ENCODE results near the gene ZXDB. TPM values are rescaled to one million over a fixed set of nuclear protein-coding genes. Genes with fewer than 3 reads are reported as not detected.
"Not testable (repeated sequence)": the region's sequence is repeated elsewhere in the genome, so short reads cannot be mapped to it uniquely, and the experiment has no call there.

ZXDB gene
- total RNA-seq (8.4 and 8.7 TPM in 2 replicates), polyA plus RNA-seq (5.7 and 6.3 TPM in 2 replicates), polyA minus RNA-seq (17.4 and 23.0 TPM in 2 replicates), Bru-seq, nascent RNA (percentile 87 among the genes with signal in this experiment), BruChase-seq, experiment 1, labeled RNA remaining after a 6-hour chase (percentile 87 among the genes with signal in this experiment), BruChase-seq, experiment 2, labeled RNA remaining after a 2-hour chase (percentile 96 among the genes with signal in this experiment)
- 5.0 and 5.1 TPM in 2 replicates for polyA plus RNA-seq (2011; cell fraction: cytosol; rRNA removed)
- polyA plus RNA-seq (2011; cell fraction: nucleus; rRNA removed) = 4.8 and 6.5 TPM in 2 replicates
- polyA plus RNA-seq (2012) = 9.0 and 9.4 TPM in 2 replicates
- polyA minus RNA-seq (2011; cell fraction: cytosol; rRNA and poly(A)+ RNA removed) = 68.6 TPM
- 18.8 and 24.6 TPM in 2 replicates for polyA minus RNA-seq (2011; cell fraction: nucleus; rRNA and poly(A)+ RNA removed)
- long read RNA-seq, full-length matches to known transcripts = 10 of 10 reads
- long read RNA-seq, partial matches to known transcripts = 0 of 10 reads
- long read RNA-seq, other reads (novel, unspliced or antisense) = 0 of 10 reads

DNA sequence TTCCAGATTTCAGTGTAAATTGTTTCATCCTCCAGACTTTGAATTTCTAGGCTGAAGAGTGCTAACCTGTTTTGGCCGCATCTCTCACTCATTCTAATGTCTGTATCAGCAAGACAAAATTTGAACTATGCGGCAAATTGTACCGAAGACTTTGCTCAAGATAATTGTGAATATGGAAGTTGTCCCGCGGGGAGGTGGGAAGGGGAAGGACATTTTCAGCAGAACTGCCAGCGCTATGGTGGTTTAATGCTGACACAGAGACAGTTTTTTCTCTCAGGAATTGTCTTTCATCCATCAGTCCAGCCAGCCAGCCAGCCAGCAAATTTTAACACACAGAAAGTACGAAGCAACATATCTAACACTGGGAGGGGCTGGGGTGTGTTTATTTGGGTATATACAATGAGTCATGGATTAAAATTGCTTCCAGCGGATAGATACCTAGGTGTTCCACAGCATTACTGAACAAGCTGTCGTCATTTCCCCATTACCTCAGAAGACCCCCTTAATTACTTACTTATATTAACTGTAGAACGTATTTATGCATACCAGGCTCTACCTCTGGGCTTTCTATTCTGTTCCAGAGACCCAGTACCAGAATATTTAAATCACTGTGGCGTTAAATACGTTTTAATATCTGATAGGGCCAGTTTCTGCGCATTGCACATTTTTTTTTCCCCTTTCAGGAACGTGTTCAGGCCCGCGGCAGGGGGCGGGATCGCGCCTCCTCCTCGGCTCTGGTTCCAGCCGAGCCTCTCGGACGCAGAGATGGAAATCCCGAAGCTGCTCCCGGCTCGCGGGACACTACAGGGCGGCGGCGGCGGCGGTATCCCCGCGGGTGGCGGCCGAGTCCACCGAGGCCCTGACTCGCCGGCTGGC is at the start of gene ZXDB:
Gene ZXDB, plus strand, starts transcription at position 728 of the 876 bp plus-strand sequence. Its CDS starts 38 bp downstream, at position 766.
- H3K4me1 ChIP-seq (ENCODE audit: control insufficient read depth, extremely low read depth, insufficient read depth, low read length) = peaks cover 18% of the 10 kb centered on the region
- BruUV-seq (replicated peaks) = TSS peak; percentile 47
- H3K27ac ChIP-seq (ENCODE audit: insufficient read depth, low read depth, low read length) = peak within 1 kb of the TSS; percentile 55
- CTCF ChIA-PET; dilution Hi-C loops (cut with MboI; ENCODE audit: extremely low pct_ligation_motif_present, low sequenced_read_pairs); POLR2A ChIA-PET; H3K9me3 ChIP-seq (replicated peaks; ENCODE audit: control insufficient read depth, insufficient read depth, low read length); H3K36me3 ChIP-seq (ENCODE audit: control insufficient read depth in 2 of 2, extremely low read depth in 1 of 2, insufficient read depth in 2 of 2, low read length in 2 of 2); H3K9me1 ChIP-seq (replicated peaks; ENCODE audit: control insufficient read depth, extremely low read depth, insufficient read depth, low read length); H4K20me1 ChIP-seq (replicated peaks; ENCODE audit: control insufficient read depth, extremely low read depth, insufficient read depth, low read length); H3K27me3 ChIP-seq (ENCODE audit: control insufficient read depth in 2 of 2, insufficient read depth in 2 of 2, low read length in 2 of 2): not testable (repeated sequence)
- H3K9ac ChIP-seq (replicated peaks; ENCODE audit: extremely low read depth, insufficient read depth, low read length) = peak within 1 kb of the TSS; percentile 71
- DNase-seq (ENCODE audit: low read depth, low spot score) (peak; percentile 42), FAIRE-seq (peak; percentile 99)
- peak within 1 kb of the TSS; percentile 35 to 62 (median 53) for H3K4me3 ChIP-seq (replicated peaks in 1 of 3; ENCODE audit: insufficient read depth in 1 of 3, low read depth in 1 of 3, low read length in 3 of 3)
- peak within 1 kb of the TSS; percentile 48 for H2AFZ ChIP-seq (ENCODE audit: low read depth, low read length)
- H3K4me2 ChIP-seq (ENCODE audit: insufficient read depth, low read length) = peak within 1 kb of the TSS; percentile 67
- peaks cover 25% of the 10 kb centered on the region for H3K79me2 ChIP-seq (ENCODE audit: control insufficient read depth, insufficient read depth, low read length)
- intact Hi-C loops (cut with micrococcal nuclease) = loop anchor here (10.0 kb wide), 1 partner anchor 597 kb away; the partner anchor contains the start of gene SPIN3

DNA sequence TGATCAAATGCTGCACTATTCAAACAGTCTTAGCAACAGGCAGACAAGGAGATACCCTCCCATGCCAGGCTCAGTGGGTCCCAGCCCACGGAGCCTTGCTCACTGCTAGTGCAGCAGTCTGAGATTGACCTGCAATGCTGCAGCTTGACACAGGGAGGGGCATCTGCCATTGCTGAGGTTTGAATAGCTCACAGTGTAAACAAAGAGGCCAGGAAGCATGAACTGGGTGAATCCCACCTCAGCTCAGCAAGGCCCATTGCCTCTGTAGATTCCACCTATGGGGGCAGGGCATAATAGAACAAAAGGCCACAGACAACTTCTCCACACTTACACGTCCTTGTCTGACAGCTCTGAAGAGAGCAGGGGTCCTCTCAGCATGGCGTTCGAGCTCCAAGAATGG is 26.6 kb upstream of the ZXDB start:
- Histone ChIP-seq H3K4me2 (ENCODE audit: insufficient read depth, low read length) (no peak overlapping the region), H2AFZ (ENCODE audit: low read depth, low read length) (no peak overlapping the region), H3K27me3 (ENCODE audit: control insufficient read depth in 2 of 2, insufficient read depth in 2 of 2, low read length in 2 of 2) (no peaks in the 10 kb centered on the region), H3K36me3 (ENCODE audit: control insufficient read depth in 2 of 2, extremely low read depth in 1 of 2, insufficient read depth in 2 of 2, low read length in 2 of 2) (no peaks in the 10 kb centered on the region), H3K27ac (ENCODE audit: insufficient read depth, low read depth, low read length) (no peak overlapping the region), H3K9me3 (replicated peaks; ENCODE audit: control insufficient read depth, insufficient read depth, low read length) (no peaks in the 10 kb centered on the region), H3K79me2 (ENCODE audit: control insufficient read depth, insufficient read depth, low read length) (no peaks in the 10 kb centered on the region), H3K4me1 (ENCODE audit: control insufficient read depth, extremely low read depth, insufficient read depth, low read length) (no peaks in the 10 kb centered on the region), H3K9ac (replicated peaks; ENCODE audit: extremely low read depth, insufficient read depth, low read length) (no peak overlapping the region), H4K20me1 (replicated peaks; ENCODE audit: control insufficient read depth, extremely low read depth, insufficient read depth, low read length) (no peaks in the 10 kb centered on the region), H3K9me1 (replicated peaks; ENCODE audit: control insufficient read depth, extremely low read depth, insufficient read depth, low read length) (no peaks in the 10 kb centered on the region), H3K4me3 (replicated peaks in 1 of 3; ENCODE audit: insufficient read depth in 1 of 3, low read depth in 1 of 3, low read length in 3 of 3) (no peak overlapping the region)
- no peak for TF ChIP-seq POLR2A (IDR thresholded peaks at IDR 0.05; ENCODE audit: low read depth, low read length)
- TF ChIP-seq JUN (IDR thresholded peaks at IDR 0.05; ENCODE audit: borderline replicate concordance, insufficient read depth, insufficient read length, low read depth) = no peak
- TF ChIP-seq, protein P1, sequence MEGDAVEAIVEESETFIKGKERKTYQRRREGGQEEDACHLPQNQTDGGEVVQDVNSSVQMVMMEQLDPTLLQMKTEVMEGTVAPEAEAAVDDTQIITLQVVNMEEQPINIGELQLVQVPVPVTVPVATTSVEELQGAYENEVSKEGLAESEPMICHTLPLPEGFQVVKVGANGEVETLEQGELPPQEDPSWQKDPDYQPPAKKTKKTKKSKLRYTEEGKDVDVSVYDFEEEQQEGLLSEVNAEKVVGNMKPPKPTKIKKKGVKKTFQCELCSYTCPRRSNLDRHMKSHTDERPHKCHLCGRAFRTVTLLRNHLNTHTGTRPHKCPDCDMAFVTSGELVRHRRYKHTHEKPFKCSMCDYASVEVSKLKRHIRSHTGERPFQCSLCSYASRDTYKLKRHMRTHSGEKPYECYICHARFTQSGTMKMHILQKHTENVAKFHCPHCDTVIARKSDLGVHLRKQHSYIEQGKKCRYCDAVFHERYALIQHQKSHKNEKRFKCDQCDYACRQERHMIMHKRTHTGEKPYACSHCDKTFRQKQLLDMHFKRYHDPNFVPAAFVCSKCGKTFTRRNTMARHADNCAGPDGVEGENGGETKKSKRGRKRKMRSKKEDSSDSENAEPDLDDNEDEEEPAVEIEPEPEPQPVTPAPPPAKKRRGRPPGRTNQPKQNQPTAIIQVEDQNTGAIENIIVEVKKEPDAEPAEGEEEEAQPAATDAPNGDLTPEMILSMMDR (IDR thresholded peaks at IDR 0.05; ENCODE audit: extremely low read depth in 1 of 2, insufficient read depth in 1 of 2, low read depth in 1 of 2, low read length in 2 of 2) = no peak
- no peak for TF ChIP-seq EZH2 (IDR thresholded peaks at IDR 0.05; ENCODE audit: borderline replicate concordance, low read depth, low read length, severe bottlenecking)
- TF ChIP-seq, protein P2, sequence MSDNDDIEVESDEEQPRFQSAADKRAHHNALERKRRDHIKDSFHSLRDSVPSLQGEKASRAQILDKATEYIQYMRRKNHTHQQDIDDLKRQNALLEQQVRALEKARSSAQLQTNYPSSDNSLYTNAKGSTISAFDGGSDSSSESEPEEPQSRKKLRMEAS (IDR thresholded peaks at IDR 0.05; ENCODE audit: insufficient read depth, insufficient read length) = no peak
- TF ChIP-seq FOS (IDR thresholded peaks at IDR 0.05; ENCODE audit: borderline replicate concordance, insufficient read depth, low read length) = no peak
- TF ChIP-seq POLR2AphosphoS5 (IDR thresholded peaks at IDR 0.05; ENCODE audit: insufficient read depth, low read depth, low read length) = no peak
- no peak for TF ChIP-seq MYC (IDR thresholded peaks at IDR 0.05; ENCODE audit: low read depth, low read length)
- no peak for TF ChIP-seq GATA2 (IDR thresholded peaks at IDR 0.05; ENCODE audit: insufficient read depth, insufficient read length, low read depth, low read length)
- dilution Hi-C loops (cut with MboI; ENCODE audit: extremely low pct_ligation_motif_present, low sequenced_read_pairs) (no loop called here), intact Hi-C loops (cut with micrococcal nuclease) (no loop called here)
- no peak for FAIRE-seq
- CTCF ChIA-PET = no interaction called here
- POLR2A ChIA-PET = no interaction called here
- no TSS peak for BruUV-seq (replicated peaks)
- no peak for DNase-seq (ENCODE audit: low read depth, low spot score)
